HUDEP-2 (cell line): ENCODE measurements around the gene CFAP97D2.

Source experiments
- DNase-seq, 76 experiments: peaks; one replicate each; lab custom pipeline; 2025; ENCODE audit not compliant: unreplicated experiment in 76 of 76; lab: John Stamatoyannopoulos, UW

The CFAP97D2 gene

GRCh38 chr13:114228176-114228575, 49.1 kb downstream of the CFAP97D2 start:
- no peak for DNase-seq

DNA sequence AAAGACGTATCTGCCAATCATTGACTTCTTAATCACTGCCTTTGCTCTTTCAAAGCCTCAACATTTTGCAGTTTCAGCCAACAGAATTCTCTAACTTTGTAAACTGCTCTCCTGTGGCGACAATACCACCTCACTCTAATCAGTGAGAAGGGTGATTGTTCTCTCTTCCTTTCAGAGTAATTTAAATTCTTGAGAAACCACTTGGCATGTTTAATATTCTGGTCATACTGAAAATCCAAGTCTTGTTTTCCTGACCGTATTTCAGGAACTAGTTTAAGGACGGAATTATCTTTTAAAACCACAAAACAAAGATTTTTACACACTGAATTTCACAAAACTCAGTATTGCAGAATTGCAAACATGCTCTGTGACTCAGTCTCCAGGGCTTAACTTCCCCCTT, 50.4 kb downstream of the CFAP97D2 start:
- DNase-seq, result no peak

DNA sequence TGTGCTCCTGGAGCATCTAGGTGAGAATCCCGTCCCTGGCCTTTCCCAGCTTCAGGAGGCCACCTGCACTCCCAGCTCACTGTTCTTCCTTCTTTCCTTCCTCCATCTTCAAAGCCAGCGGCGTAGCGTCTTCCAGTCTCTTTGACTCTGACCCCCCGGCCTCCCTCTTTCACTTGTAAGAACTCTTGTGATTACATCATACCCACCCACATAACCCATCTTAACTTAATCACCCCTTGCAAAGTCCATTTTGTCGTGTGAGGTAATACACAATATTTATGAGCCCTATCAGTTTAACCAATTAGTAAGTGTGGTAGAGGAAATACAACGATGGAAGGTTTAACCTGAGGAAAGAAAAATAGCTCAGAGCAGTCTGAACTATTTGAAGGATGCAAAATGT, 51.1 kb downstream of the CFAP97D2 start:
- DNase-seq, result no peak

DNA sequence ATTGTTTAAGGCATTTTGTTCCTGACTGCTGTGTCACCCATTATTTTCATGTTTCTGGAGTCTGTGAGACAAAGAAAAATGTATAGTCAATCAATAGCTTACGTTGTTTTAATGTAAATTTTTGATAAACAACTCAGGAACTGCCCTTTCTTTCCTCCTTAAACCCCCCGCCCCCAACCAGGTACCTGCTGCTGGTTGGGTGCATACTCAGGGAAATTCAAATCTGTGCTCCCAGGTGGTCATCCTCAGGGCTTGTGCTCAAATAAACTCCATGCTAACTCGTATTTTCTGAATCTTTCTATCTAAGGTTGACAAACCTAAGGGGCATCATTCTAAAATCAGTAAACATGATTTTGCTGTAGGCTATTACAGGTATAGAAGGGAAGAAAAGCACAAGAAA, 51.5 kb downstream of the CFAP97D2 start:
- no peak for DNase-seq

- DNase-seq, result no peak
Observed at GRCh38 chr13:114231886-114232285, 52.8 kb downstream of the CFAP97D2 start.

- no peak for DNase-seq
Observed at GRCh38 chr13:114234266-114234644, 55.2 kb downstream of the CFAP97D2 start.

- peak in 75 of 76 experiments; percentile 14 to 98 (median 92) for DNase-seq
Observed at GRCh38 chr13:114234645-114235421, 55.8 kb downstream of the CFAP97D2 start, which contains the start of gene CDC16. Gene CDC16 (plus strand): TSS chr13:114234897. CDS start chr13:114235085, 188 bp downstream.

DNA sequence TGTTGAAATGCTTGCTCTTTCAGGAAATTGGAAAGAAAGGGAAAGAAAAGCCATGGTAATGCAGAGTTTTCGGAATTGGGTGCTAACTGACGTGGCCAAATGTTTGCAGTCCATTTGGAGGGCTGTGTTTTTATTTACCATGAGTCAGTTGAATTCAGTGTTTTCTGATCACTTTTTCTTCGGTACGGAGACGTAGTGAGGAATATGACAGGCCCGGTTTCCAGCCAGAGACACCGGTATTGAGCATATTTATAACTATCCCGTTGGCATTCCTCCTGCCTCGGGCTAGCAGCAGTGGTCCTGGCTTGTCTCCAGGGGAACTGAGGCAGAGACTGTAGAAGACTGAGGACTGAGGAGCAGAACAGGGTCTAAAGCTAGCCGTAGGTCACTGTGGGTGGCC, 56.6 kb downstream of the CFAP97D2 start:
- peak in 1 of 76 experiments; percentile 7 for DNase-seq

GRCh38 chr13:114236227-114236626, 57.2 kb downstream of the CFAP97D2 start:
- DNase-seq, result no peak

- no peak for DNase-seq
Observed at GRCh38 chr13:114237415-114238112, 58.5 kb downstream of the CFAP97D2 start.

DNA sequence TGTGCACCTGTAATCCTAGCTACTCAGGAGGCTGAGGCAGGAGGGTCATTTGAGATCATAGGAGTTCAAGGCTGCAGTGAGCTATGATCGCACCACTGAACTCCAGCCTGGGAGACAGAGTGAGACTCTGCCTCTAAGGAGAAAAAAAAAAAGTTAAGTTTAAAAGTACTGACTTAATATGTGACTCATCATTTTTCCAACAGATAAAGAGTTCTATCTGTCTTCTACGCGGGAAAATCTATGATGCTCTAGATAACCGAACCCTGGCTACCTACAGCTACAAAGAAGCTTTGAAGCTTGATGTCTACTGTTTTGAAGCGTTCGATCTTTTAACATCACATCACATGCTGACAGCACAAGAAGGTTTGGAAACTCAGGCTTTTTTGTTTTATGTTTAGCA, 62.9 kb downstream of the CFAP97D2 start:
- no peak for DNase-seq

GRCh38 chr13:114243971-114244370, 64.9 kb downstream of the CFAP97D2 start:
- DNase-seq, result no peak

DNA sequence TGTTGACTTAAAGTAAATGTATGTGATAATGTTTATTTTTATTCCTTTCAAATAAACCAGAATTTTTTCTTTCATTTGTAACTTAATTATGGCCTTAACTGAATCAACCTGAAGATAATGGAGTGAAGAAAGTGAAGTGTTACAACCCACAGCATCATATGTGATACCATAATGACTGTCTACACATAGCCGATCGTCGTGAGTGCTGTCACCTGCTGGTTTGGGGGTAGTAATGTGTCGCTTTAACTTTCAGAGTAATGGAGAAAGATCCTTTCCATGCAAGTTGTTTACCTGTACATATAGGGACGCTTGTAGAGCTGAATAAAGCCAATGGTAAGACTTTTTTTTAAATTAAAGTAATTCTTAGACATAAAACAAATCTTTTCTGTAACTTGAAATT, 65.6 kb downstream of the CFAP97D2 start:
- DNase-seq, result no peak

DNA sequence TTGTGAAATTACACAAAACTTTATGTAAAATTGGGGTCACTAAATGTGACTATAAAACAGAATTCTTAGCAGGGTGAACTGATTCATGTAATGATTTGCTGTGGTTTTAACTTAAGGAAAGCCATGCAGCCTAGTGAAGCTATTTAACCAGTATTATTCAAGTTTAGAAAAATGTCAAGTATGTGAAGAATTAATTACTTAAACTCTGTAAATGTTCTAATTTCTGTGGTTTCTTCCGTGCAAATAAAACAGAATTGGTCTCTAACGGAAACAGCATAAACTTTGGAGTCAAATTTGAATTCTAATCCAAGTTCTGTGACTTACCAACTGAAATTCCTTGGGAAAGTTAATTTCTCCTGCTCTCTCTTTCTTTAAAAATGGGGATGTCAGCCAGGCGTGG, 69.0 kb downstream of the CFAP97D2 start:
- no peak for DNase-seq

DNA sequence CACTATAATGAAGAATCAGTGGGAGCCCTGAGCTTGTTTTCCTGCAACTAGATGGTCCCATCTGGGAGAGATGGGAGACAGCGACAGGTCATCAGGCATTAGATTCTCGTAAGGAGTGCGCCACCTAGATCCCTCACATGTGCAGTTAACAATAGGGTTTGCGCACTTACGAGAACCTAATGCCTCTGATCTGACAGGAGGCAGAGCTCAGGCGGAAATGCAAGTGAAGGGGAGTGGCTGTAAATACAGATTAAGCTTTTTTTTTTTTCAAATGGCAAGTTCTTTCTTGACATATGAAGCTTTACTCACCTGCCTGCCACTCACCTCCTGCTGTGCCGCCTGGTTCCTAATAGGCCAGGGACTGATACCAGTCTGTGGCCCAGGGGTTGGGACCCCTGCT, 70.0 kb downstream of the CFAP97D2 start:
- DNase-seq, result no peak

DNA sequence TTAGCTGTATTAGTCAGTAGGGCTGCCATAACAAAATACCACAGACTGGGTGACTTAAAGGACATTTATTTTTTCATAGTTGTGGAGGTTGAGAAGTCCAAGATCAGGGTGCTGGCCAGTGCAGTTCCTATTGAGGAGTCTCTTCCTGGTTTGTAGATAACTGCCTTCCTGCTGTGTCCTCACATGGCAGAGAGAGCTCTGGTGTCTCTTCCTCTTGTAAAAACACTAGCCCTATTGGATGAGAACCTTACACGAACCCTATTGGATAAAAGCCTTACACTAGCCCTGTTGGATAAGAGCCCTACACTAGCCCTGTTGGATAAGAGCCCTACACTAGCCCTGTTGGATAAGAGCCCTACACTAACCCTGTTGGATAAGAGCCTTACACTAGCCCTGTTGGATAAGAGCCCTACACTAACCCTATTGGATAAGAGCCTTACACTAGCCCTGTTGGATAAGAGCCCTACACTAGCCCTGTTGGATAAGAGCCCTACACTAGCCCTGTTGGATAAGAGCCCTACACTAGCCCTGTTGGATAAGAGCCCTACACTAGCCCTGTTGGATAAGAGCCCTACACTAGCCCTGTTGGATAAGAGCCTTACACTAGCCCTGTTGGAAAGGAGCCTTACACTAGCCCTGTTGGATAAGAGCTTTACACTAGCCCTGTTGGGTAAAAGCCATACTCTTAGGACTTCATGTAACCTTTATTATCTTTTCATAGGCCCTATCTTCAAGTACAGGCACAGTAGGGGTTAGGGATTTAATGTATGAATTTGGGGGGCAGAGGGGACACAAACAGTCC, 72.8 kb downstream of the CFAP97D2 start:
- DNase-seq, result peak in 32 of 76 experiments; percentile 4 to 76 (median 34)

DNA sequence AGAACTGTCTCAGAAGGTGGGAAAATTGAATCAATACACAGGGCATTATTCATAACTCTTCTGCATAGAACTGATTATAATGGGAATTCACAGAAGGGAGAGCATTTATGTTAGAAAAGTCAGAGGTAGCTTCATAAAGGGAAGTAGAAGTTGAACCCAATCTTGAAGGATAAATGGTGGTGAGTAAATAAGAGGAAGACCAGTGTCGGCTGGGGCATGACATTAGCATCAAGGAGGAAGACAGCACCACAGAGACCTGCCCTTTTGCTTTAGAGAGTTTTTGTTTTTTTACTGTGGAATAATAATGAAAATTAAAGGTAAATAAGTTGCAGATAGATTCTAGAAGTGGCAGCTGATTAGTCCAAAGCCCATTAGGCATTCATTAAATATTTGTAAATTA, 77.5 kb downstream of the CFAP97D2 start:
- DNase-seq, result no peak

DNA sequence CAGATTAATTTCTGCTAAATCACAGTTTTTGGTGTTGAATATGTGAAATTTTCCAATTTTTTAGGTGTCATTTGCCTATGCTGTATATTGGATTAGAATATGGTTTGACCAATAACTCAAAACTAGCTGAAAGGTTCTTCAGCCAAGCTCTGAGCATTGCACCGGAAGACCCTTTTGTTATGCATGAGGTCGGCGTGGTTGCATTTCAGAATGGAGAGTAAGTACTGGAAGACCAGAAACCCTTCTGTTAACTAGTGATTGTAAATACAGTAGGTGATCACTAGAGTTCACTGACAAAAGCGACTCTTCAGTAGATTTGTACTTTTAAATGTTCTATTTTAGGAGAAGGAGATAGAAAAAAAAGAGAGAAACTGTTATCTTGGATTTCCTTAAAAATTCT, 78.0 kb downstream of the CFAP97D2 start:
- DNase-seq, result no peak

DNA sequence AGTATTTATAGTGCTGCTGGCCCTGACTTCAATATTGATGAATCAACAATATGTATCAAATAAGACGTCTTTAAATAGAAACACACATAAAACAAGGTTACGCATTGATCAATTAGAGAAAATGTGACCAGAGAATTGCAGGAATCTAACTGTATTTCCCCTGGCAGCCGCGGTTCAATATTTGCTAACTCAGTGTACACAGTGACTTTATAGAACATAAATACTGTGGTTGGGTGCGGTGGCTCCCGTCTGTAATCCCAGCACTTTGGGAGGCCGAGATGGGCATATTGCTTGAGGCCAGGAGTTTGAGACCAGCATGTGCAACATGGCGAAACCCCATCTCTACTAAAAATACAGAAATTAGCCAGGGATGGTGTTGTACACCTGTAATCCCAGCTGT, 79.5 kb downstream of the CFAP97D2 start:
- no peak for DNase-seq

DNA sequence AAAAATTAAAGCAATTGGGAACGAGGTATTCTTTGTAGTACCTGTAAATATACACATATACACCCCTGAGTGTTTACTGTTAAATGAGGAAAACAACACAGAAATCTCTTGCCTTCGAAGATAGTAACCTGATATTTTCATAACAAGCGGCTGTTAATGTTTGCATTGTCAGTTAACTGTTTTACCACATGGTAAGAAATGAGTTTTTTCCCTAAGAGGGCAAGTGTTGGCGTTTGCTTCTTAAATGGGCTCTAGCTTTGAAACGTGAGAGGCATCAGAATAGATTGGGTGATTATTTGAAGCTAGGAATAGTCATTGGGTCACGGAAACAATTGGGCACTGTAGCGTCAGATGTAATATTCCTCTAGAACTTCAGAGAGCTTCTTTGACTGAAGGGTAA, 80.3 kb downstream of the CFAP97D2 start:
- DNase-seq, result no peak

GRCh38 chr13:114259974-114260373, 80.9 kb downstream of the CFAP97D2 start:
- DNase-seq, result no peak
